Smooth muscle cell (in vitro differentiated cells): Measurements from ENCODE around the gene PLA2G15. TPM values are rescaled to one million over a fixed set of nuclear protein-coding genes. Genes with fewer than 3 reads are reported as not detected.
A peak's percentile ranks its signal among the peaks of the same experiment; 100 is the strongest.

ENCODE experiments used
- DNase-seq: peaks from one replicate; lab custom pipeline; 2025; ENCODE audit not compliant: unreplicated experiment; lab: John Stamatoyannopoulos, UW
- H2AFZ ChIP-seq: fragments of 200-600 bp; sonication (generic); 2 replicates; pipeline ENCODE4 v1.6.0; 2016; ENCODE audit warnings: antibody characterized with exemption, low read depth, mild to moderate bottlenecking
- H3F3A ChIP-seq: fragments of 200-600 bp; sonication (generic); 2 replicates; pipeline ENCODE4 v1.6.0; 2017; ENCODE audit warnings: antibody characterized with exemption, low read depth
- H3K27ac ChIP-seq: fragments of 200-600 bp; sonication (generic); 2 replicates; pipeline ENCODE4 v1.5.1; 2016; ENCODE audit warnings: low read depth, mild to moderate bottlenecking
- H3K27me3 ChIP-seq: fragments of 200-600 bp; sonication (generic); 2 replicates; pipeline ENCODE4 v1.6.1; 2016; ENCODE audit warnings: low read depth, mild to moderate bottlenecking
- H3K36me3 ChIP-seq: fragments of 200-600 bp; sonication (generic); 2 replicates; pipeline ENCODE4 v1.5.1; 2016; ENCODE audit warnings: low read depth
- H3K4me1 ChIP-seq: fragments of 200-600 bp; sonication (generic); 2 replicates; pipeline ENCODE4 v1.5.1; 2016; ENCODE audit warnings: low read depth
- H3K4me2 ChIP-seq: fragments of 200-600 bp; sonication (generic); 2 replicates; pipeline ENCODE4 v1.6.0; 2016; ENCODE audit warnings: mild to moderate bottlenecking
- H3K4me3 ChIP-seq: fragments of 200-600 bp; sonication (generic); 2 replicates; pipeline ENCODE4 v1.5.1; 2016; ENCODE audit warnings: mild to moderate bottlenecking
- H3K79me2 ChIP-seq: fragments of 200-600 bp; sonication (generic); 2 replicates; pipeline ENCODE4 v1.6.0; 2016; ENCODE audit warnings: low read depth, mild to moderate bottlenecking
- H3K9ac ChIP-seq: fragments of 200-600 bp; sonication (generic); 2 replicates; pipeline ENCODE4 v1.6.0; 2016; ENCODE audit warnings: low read depth
- H3K9me3 ChIP-seq: fragments of 200-600 bp; sonication (generic); replicated peaks from 2 replicates; pipeline ENCODE4 v1.5.1; 2016; ENCODE audit warnings: low read depth
- H4K20me1 ChIP-seq: fragments of 200-600 bp; sonication (generic); 2 replicates; pipeline ENCODE4 v1.6.0; 2016; ENCODE audit warnings: low read depth
- CTCF ChIP-seq: fragments of 200-600 bp; sonication (generic); IDR thresholded peaks from 2 replicates; pipeline ENCODE4 v1.5.1; 2017; ENCODE audit warnings: borderline replicate concordance, mild to moderate bottlenecking, antibody characterized with exemption; ENCODE audit not compliant: insufficient read depth, poor library complexity, severe bottlenecking
- WGBS: methylation state at CpG from one replicate; pipeline ENCODE4 v1.1.7; 2016; ENCODE audit warnings: low lambda C conversion rate; 5-methylcytosine and 5-hydroxymethylcytosine counted together
- polyA plus RNA-seq: library from polyadenylated mRNA; unstranded; fragments of >200 nt; fragmentation: Nextera tagmentation; extraction: Ambion mirVana; gene quantifications from 2 replicates; pipeline ENCODE4 v1.2.1, GENCODE V29; 2016
- total RNA-seq: library from RNA; depleted of rRNA; stranded (reverse); fragments of >200 nt; gene quantifications from 2 replicates; pipeline ENCODE4 v1.2.3, GENCODE V29; 2014

PLA2G15 gene
- total and polyA plus RNA-seq, 2 experiments from 2014 or later = 22.5 to 38.3 TPM

GRCh38 chr16:68237243-68238028 lies 7.7 kb upstream of the PLA2G15 start:
- H3K9ac ChIP-seq = peak overlapping the region; percentile 70
- H3K4me2 ChIP-seq = peak overlapping the region; percentile 92
- peaks cover 7% of the 10 kb centered on the region for H4K20me1 ChIP-seq
- H3K4me3 ChIP-seq = peak overlapping the region; percentile 60
- peaks cover 17% of the 10 kb centered on the region for H3K27me3 ChIP-seq
- TF ChIP-seq CTCF = no peak
- no peaks in the 10 kb centered on the region for H3K9me3 ChIP-seq
- DNase-seq = peak; percentile 88
- WGBS = under 1% methylated on average over 71 of the region's 72 CpGs
- no peaks in the 10 kb centered on the region for H3K79me2 ChIP-seq
- H3F3A ChIP-seq = peaks cover 16% of the 10 kb centered on the region
- H2AFZ ChIP-seq = peak overlapping the region; percentile 89
- H3K27ac ChIP-seq = peak overlapping the region; percentile 83
- H3K36me3 ChIP-seq = no peaks in the 10 kb centered on the region
- peaks cover 21% of the 10 kb centered on the region for H3K4me1 ChIP-seq

GRCh38 chr16:68238029-68238345 lies 7.2 kb upstream of the PLA2G15 start:
- H4K20me1 ChIP-seq = peaks cover 7% of the 10 kb centered on the region
- peak overlapping the region; percentile 89 for H2AFZ ChIP-seq
- H3K79me2 ChIP-seq = no peaks in the 10 kb centered on the region
- peak overlapping the region; percentile 75 for H3K27ac ChIP-seq
- TF ChIP-seq CTCF = no peak
- H3K36me3 ChIP-seq = no peaks in the 10 kb centered on the region
- WGBS = 26% methylated on average over 20 of the region's 20 CpGs
- no peaks in the 10 kb centered on the region for H3K9me3 ChIP-seq
- H3K9ac ChIP-seq = peak overlapping the region; percentile 70
- H3K27me3 ChIP-seq = peaks cover 17% of the 10 kb centered on the region
- H3K4me1 ChIP-seq = peaks cover 21% of the 10 kb centered on the region
- H3K4me2 ChIP-seq = peak overlapping the region; percentile 89
- H3F3A ChIP-seq = peaks cover 16% of the 10 kb centered on the region
- peak overlapping the region; percentile 56 for H3K4me3 ChIP-seq
- no peak for DNase-seq

GRCh38 chr16:68242085-68242484 lies 3.1 kb upstream of the PLA2G15 start:
- 91% methylated on average over 7 of the region's 7 CpGs for WGBS
- Histone ChIP-seq H3K27me3 (no peaks in the 10 kb centered on the region), H3F3A (peaks cover 2% of the 10 kb centered on the region), H3K4me1 (peaks cover 7% of the 10 kb centered on the region), H3K9ac (no peak overlapping the region), H4K20me1 (no peaks in the 10 kb centered on the region), H3K9me3 (no peaks in the 10 kb centered on the region), H3K4me2 (no peak overlapping the region), H3K27ac (no peak overlapping the region), H3K79me2 (no peaks in the 10 kb centered on the region), H2AFZ (no peak overlapping the region), H3K4me3 (no peak overlapping the region), H3K36me3 (no peaks in the 10 kb centered on the region)
- TF ChIP-seq CTCF = no peak
- DNase-seq = no peak
